SH-SY5Y (cell line): ENCODE measurements around the gene LRRC4C.

Experiments used
- GATA2 ChIP-seq: IDR thresholded peaks from 2 replicates; pipeline ENCODE4 v1.6.1; 2011; ENCODE audit warnings: mild to moderate bottlenecking, low read depth, low read length
- GATA3 ChIP-seq: IDR thresholded peaks from 2 replicates; pipeline ENCODE4 v1.6.1; 2011; ENCODE audit warnings: low read depth, mild to moderate bottlenecking, low read length, moderate library complexity

- TF ChIP-seq GATA3 (no peak), GATA2 (no peak)
Measured at GRCh38 chr11:40407355-40407754, 1052.1 kb downstream of the LRRC4C start.
